Testis (tissue), 2 donors: ENCODE measurements around the gene XXYLT1.

Source experiments
- POLR2A ChIP-seq: fragments of 450-650 bp; IDR thresholded peaks from one replicate; pipeline ENCODE4 v1.6.1; 2017; ENCODE audit warnings: antibody characterized with exemption, mild to moderate bottlenecking, moderate library complexity
- TF ChIP-seq, protein P1 (sequence below), 3 experiments: fragments of 450-650 bp in 2 of 3; fragments of 200-600 bp in 1 of 3; sonication (generic) in 1 of 3; IDR thresholded peaks; one replicate each; pipeline ENCODE4 v1.5.1; 2016 to 2019; ENCODE audit warnings: antibody characterized with exemption in 3 of 3, mild to moderate bottlenecking in 2 of 3, moderate library complexity in 1 of 3

DNA sequence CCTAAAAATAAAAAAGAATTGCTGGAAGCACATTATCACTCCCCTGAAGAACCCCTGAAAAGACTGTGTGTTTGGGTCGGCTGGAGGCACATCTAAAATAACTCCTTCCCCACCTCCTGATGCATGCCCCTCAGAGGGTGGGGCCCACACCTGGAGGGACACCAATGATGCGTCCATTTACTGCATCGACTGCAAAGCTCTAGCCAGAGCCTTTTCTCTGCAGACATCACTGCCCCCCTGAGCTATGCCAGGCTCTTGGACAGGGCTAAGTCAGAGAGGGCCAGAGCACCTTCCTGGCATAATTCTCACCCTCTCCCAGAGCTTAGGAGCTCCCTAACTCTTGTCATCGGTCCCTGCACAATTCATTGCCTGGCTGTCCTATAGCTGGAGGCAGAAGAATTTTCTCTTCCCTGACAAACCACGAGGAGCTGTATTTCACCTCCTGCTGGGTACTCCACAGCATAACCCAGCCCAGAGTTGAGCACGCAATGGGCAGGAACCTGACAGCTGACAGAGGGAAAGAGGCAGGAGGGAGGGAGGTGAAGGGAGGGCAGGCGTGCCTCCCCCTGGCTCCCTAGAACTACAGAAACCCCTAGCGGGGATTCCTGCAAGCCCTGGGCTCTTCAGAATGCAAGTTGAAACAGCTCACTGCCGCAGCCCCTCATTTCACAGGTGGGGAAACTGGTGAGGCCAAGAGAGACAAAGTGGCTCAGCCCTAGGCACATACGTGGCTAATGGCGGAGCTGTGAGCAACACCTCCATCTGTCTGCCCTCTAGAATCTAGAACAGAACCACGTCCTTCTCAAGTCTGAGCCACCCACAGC, 46.6 kb downstream of the XXYLT1 start:
- TF ChIP-seq POLR2A = no peak
- TF ChIP-seq, protein P1, sequence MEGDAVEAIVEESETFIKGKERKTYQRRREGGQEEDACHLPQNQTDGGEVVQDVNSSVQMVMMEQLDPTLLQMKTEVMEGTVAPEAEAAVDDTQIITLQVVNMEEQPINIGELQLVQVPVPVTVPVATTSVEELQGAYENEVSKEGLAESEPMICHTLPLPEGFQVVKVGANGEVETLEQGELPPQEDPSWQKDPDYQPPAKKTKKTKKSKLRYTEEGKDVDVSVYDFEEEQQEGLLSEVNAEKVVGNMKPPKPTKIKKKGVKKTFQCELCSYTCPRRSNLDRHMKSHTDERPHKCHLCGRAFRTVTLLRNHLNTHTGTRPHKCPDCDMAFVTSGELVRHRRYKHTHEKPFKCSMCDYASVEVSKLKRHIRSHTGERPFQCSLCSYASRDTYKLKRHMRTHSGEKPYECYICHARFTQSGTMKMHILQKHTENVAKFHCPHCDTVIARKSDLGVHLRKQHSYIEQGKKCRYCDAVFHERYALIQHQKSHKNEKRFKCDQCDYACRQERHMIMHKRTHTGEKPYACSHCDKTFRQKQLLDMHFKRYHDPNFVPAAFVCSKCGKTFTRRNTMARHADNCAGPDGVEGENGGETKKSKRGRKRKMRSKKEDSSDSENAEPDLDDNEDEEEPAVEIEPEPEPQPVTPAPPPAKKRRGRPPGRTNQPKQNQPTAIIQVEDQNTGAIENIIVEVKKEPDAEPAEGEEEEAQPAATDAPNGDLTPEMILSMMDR (IDR thresholded peaks at IDR 0.05) = no peak
